ENCODE results near the gene ACAP1.
A peak's percentile ranks its signal among the peaks of the same experiment; 100 is the strongest.

Gene ACAP1

DNA sequence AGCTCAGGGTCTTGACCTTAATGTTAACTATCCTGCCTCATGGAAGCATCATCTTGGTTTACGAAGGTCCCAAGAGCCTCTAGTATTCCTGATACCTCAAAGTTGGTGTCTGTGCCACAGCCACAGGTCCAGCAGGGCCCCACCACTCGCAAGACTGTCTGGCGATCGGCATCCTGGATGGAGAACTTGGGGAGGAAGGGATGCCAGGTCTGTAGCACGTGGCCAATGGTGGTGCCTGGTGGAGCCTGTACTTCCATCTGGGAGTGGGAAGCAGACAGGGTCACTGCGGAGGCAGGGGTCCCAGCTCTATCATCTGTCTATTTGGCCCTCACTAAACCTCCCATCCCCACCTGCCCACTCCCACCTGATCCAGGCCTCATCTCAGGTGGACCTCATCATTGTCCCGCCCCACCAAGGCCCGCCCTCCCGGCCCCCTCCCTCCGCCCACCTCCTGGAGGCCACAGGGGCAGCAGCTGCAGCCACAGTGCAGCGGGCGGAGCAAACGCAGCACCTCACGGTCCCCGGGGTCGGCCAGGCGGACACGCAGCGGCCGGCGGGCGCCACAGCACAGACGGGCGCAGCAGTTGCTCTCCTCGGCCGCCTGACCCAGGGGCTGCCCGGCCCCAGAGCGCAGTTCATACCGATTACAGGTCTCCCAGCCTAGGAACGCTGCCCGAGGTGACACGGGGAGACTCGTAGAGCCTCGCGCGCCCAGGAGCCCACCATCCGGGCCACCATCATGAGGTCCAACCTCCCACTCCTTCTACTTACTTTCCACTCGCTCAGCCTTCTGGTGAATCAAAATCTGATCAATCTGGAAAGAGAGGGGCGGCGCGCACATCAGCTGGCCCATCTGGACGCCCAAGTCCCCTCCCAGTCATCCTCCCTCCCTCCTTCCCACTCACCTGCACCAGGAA lies 56.6 kb downstream of the ACAP1 start:
- DNase-seq, result no peak

DNA sequence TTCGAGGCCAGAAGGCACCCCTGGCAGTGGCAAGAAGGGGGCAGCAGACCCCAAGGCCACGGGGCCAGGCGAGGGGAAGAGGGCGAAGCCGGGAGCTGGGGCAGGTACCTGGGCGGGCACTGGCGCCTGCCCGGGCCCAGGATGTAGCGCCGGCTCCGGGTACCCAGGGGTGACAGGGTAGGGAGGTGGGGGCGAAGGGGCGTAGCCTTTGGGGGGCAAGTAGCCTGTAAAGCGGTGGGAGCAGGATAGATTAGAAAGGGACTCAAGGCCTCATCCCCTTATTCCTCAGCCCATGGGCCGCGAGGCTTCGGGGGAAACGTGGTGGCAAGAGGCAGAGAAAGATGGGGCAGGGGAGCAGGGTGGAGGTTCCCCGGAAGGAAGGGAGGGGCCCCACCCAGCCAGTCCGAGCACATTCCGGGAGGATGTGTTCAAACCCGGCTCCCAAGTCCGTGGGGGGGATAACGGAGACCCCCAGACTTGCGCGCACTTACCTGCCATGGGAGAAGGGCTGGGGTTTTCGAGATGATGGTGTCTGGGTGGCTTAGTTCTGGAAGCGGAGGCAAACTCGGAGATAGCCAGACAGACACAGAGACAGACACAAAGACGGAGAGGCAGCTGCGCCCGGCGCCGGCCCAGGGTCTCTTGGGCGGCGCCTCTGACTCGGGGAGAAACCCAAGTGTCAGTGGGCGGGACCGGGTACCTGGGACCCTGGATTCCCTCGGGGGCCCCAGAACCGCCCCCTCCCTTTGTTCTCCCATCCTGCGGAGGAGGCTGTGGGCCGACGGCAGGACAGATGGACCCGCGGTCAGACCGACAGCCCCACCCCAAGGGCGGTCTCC lies 57.5 kb downstream of the ACAP1 start:
- no peak for DNase-seq

DNA sequence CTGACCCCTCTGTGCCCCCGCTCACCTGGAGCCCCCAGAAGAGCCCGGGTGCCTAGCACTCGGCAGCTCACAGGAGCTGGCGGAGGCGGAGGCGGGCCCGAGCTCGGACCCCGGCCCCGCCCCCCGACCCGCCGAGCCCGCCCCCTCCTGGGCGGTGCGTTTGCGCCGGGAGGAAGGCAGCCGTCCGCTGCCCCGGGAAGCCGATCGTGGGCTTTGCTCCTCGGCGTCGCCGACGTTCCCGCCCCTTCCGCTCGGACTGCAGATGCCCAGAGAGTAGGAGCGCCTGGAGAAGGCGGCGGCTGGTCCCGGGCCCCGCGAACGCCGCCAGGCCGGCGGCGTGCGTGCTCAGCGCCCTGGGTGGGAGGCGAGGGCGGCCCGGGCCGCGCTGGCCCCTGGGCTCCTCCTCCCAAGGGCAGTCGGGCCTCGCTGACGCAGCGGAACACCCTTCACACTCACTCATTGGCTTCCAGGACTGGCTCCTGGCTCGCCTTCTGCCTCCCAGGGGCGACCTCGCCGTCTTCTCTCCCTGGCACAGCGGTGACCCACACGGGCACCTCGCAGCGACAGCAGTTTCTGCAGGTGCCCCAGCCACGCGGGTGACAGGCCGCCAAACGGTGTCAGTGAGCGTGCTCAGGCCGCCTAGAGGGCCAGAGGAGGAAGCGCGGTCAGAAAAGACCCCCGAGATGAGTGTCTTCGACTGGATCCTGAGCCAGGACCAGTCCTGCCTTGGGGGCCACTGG lies 58.3 kb downstream of the ACAP1 start, which contains the start of gene PLSCR3:
Gene PLSCR3, minus strand, starts transcription at position 74 of the 740 bp plus-strand sequence. CDS start 415 bp downstream, outside the sequence.
- peak; percentile 89 for DNase-seq

DNA sequence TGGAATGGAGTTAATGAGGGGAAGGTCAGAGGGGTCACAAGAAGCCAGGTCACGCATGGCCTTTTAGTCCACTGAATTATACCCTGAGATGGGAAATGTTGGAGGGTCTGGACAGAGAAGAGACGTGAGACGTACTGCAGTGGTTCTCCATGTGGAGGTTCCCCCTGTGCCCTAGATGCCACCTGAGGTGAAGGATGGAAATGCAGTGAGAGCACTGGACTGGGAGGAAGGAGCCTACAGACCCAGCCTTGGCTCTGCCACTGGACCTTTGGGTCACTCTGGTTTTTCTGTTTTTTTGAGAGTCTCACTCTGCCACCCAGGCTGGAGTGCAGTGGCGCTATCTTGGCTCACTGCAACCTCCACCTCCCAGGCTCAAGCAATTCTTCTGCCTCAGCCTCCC lies 59.8 kb downstream of the ACAP1 start:
- no peak for DNase-seq

- no peak for DNase-seq
Measured at GRCh38 chr17:7398612-7399011, 62.3 kb downstream of the ACAP1 start.
